ENCODE measurements around the gene WDR47.

Gene WDR47

GRCh38 chr1:109041621-109042468 is at the start of gene WDR47:
Gene WDR47 (minus strand): TSS chr1:109042102. CDS start chr1:109023512, 18,590 bp downstream.
- peak; percentile 20 to 97 (median 92) for DNase-seq

GRCh38 chr1:109091078-109091838 is 49.4 kb upstream of the WDR47 start:
- DNase-seq = peak in 2 of 56 donors; percentile 45 to 53

GRCh38 chr1:109090196-109091077 is 48.5 kb upstream of the WDR47 start, which contains the start of gene TMEM167B:
Gene TMEM167B (plus strand): TSS chr1:109090764. CDS start chr1:109090873, 109 bp downstream.
- peak; percentile 57 to 95 (median 85) for DNase-seq

GRCh38 chr1:109089242-109090015 is 47.5 kb upstream of the WDR47 start:
- DNase-seq = peak in 52 of 56 donors; percentile 20 to 90 (median 77)

- DNase-seq = no peak
Measured at GRCh38 chr1:109084563-109085517, 42.9 kb upstream of the WDR47 start.

GRCh38 chr1:109083923-109084322 is 42.0 kb upstream of the WDR47 start:
- peak in 48 of 56 donors; percentile 9 to 91 (median 59) for DNase-seq

GRCh38 chr1:109083501-109083900 is 41.6 kb upstream of the WDR47 start:
- peak in 2 of 56 donors; percentile 1 to 15 for DNase-seq

- no peak for DNase-seq
Measured at GRCh38 chr1:109080441-109081082, 38.7 kb upstream of the WDR47 start.

- DNase-seq = no peak
Measured at GRCh38 chr1:109079240-109079622, 37.3 kb upstream of the WDR47 start.

GRCh38 chr1:109078317-109078716 is 36.4 kb upstream of the WDR47 start:
- DNase-seq = no peak

- DNase-seq = peak; percentile 38 to 97 (median 90)
Measured at GRCh38 chr1:109075531-109076490, 33.9 kb upstream of the WDR47 start, which contains the start of gene TAF13. Gene TAF13 (minus strand): TSS chr1:109076003. CDS start chr1:109075947, 56 bp downstream.

- DNase-seq = no peak
Measured at GRCh38 chr1:109069294-109069693, 27.4 kb upstream of the WDR47 start.

- DNase-seq = no peak
Measured at GRCh38 chr1:109067883-109068282, 26.0 kb upstream of the WDR47 start.

- DNase-seq = no peak
Measured at GRCh38 chr1:109065137-109065536, 23.2 kb upstream of the WDR47 start.

GRCh38 chr1:109061183-109061582 is 19.3 kb upstream of the WDR47 start:
- DNase-seq = no peak

- DNase-seq = no peak
Measured at GRCh38 chr1:109060707-109061106, 18.8 kb upstream of the WDR47 start.

- DNase-seq = no peak
Measured at GRCh38 chr1:109059026-109059425, 17.1 kb upstream of the WDR47 start.

All from amygdala (tissue), 56 donors.